H1 (cell line): ENCODE data around the gene CAMK2D. TPM values are rescaled to one million over a fixed set of nuclear protein-coding genes. Genes with fewer than 3 reads are reported as not detected.

Experiments
- CTCF ChIA-PET: fragments of 300-600 bp; sonication (Branson Sonifier 250); formaldehyde crosslinking; loops from one replicate; lab custom pipeline; 2021; ENCODE audit not compliant: partially characterized antibody; lab: Charles Lee
- POLR2A ChIA-PET: fragments of 300-600 bp; sonication (Branson Sonifier 250); formaldehyde crosslinking; loops from one replicate; lab custom pipeline; 2021; ENCODE audit warnings: inconsistent platforms; ENCODE audit not compliant: partially characterized antibody; lab: Charles Lee
- DNase-seq, 2 experiments: peaks; one replicate each; pipeline versions ENCODE4 v3.0.0 to v3.0.0-alpha.2; 2010 to 2022; ENCODE audit warnings: low spot score in 2 of 2, low read depth in 1 of 2, mixed read lengths in 1 of 2
- FAIRE-seq: peaks from 2 replicates; lab custom pipeline; 2011; peaks lifted over from hg19 to GRCh38; lab: Jason Lieb, UNC
- H2AFZ ChIP-seq: 2 replicates; pipeline ENCODE4 v1.8.1; 2012; ENCODE audit warnings: low read length, inconsistent platforms
- H2AK5ac ChIP-seq: 2 replicates; pipeline ENCODE4 v1.6.1; 2013; ENCODE audit warnings: low read depth, low read length
- H2BK120ac ChIP-seq: replicated peaks from 2 replicates; pipeline ENCODE3; 2013; ENCODE audit warnings: low read depth, low read length, inconsistent platforms
- H2BK12ac ChIP-seq: 2 replicates; pipeline ENCODE4 v1.6.1; 2013; ENCODE audit warnings: low read depth, low read length
- H2BK15ac ChIP-seq: 2 replicates; pipeline ENCODE4 v1.6.1; 2013; ENCODE audit warnings: low read length
- H2BK20ac ChIP-seq: 2 replicates; pipeline ENCODE4 v1.6.1; 2013; ENCODE audit warnings: low read length
- H2BK5ac ChIP-seq: 2 replicates; pipeline ENCODE4 v1.6.1; 2013; ENCODE audit warnings: low read depth, low read length
- H3K14ac ChIP-seq: 2 replicates; pipeline ENCODE4 v1.6.1; 2013; ENCODE audit warnings: inconsistent platforms; ENCODE audit not compliant: insufficient read length
- H3K18ac ChIP-seq: 2 replicates; pipeline ENCODE4 v1.6.1; 2013; ENCODE audit warnings: low read length; ENCODE audit errors: extremely low read depth
- H3K23ac ChIP-seq: 2 replicates; pipeline ENCODE4 v1.6.1; 2013; ENCODE audit warnings: inconsistent platforms; ENCODE audit not compliant: insufficient read length
- H3K23me2 ChIP-seq: 2 replicates; pipeline ENCODE4 v1.6.1; 2013; ENCODE audit warnings: low read depth, low read length
- H3K27ac ChIP-seq: 2 replicates; pipeline ENCODE4 v1.6.1; 2011; ENCODE audit warnings: low read depth, low read length, inconsistent platforms
- H3K27me3 ChIP-seq, 4 experiments: replicated peaks in 1 of 4; 1 replicate in 1 of 4; 2 replicates in 3 of 4; pipeline versions ENCODE4 v1.6.1 to v1.8.1; 2011 to 2013; ENCODE audit warnings: low read length in 3 of 4, mild to moderate bottlenecking in 3 of 4, inconsistent platforms in 2 of 4, mixed read lengths in 2 of 4, moderate library complexity in 1 of 4; ENCODE audit not compliant: control insufficient read depth in 3 of 4, insufficient read depth in 3 of 4; ENCODE audit errors: extremely low read depth in 1 of 4
- H3K36me3 ChIP-seq, 4 experiments: 2 replicates each; pipeline versions ENCODE4 v1.6.1 to v1.8.1; 2011 to 2013; ENCODE audit warnings: mild to moderate bottlenecking in 4 of 4, low read length in 3 of 4, moderate library complexity in 2 of 4, control low read depth in 1 of 4, inconsistent platforms in 1 of 4; ENCODE audit not compliant: insufficient read depth in 4 of 4, control insufficient read depth in 2 of 4
- H3K4ac ChIP-seq: replicated peaks from 2 replicates; pipeline ENCODE3; 2013; ENCODE audit warnings: low read length, low read depth, mixed read lengths, inconsistent platforms; ENCODE audit not compliant: insufficient read length
- H3K4me1 ChIP-seq, 4 experiments: replicated peaks in 1 of 4; 1 replicate in 1 of 4; 2 replicates in 3 of 4; pipeline versions ENCODE4 v1.6.1 to v1.8.1; 2011 to 2013; ENCODE audit warnings: low read length in 3 of 4, inconsistent platforms in 2 of 4, mixed read lengths in 1 of 4; ENCODE audit not compliant: insufficient read depth in 4 of 4, control insufficient read depth in 3 of 4
- H3K4me2 ChIP-seq, 2 experiments: 2 replicates each; pipeline versions ENCODE4 v1.6.1 to v1.8.1; 2011 to 2013; ENCODE audit warnings: low read depth in 2 of 2, low read length in 2 of 2, control low read depth in 1 of 2, inconsistent platforms in 1 of 2, mild to moderate bottlenecking in 1 of 2; ENCODE audit not compliant: insufficient read depth in 1 of 2
- H3K4me3 ChIP-seq, 4 experiments: fragments of 200-600, 300-600 bp in 1 of 4; sonication (generic), shearing (Covaris generic), sonication (Bioruptor Twin) in 1 of 4; 2 replicates each; pipeline versions ENCODE4 v1.5.1 to v1.8.1; 2011 to 2016; ENCODE audit warnings: low read length in 4 of 4, low read depth in 3 of 4, control low read depth in 2 of 4, inconsistent platforms in 2 of 4, mild to moderate bottlenecking in 2 of 4, mixed read lengths in 1 of 4, moderate library complexity in 1 of 4; ENCODE audit not compliant: insufficient read depth in 2 of 4; ENCODE audit errors: extremely low read depth in 1 of 4
- H3K56ac ChIP-seq: replicated peaks from 2 replicates; pipeline ENCODE3; 2013; ENCODE audit warnings: low read depth, mild to moderate bottlenecking, mixed read lengths, low read length, inconsistent platforms; ENCODE audit not compliant: insufficient read length
- H3K79me1 ChIP-seq: 2 replicates; pipeline ENCODE4 v1.6.1; 2013; ENCODE audit warnings: low read depth, low read length, control low read depth
- H3K79me2 ChIP-seq, 2 experiments: 2 replicates each; pipeline versions ENCODE4 v1.6.1 to v1.8.1; 2012 to 2013; ENCODE audit warnings: low read length in 2 of 2, mild to moderate bottlenecking in 2 of 2, inconsistent platforms in 1 of 2; ENCODE audit not compliant: insufficient read depth in 2 of 2, control insufficient read depth in 1 of 2
- H3K9ac ChIP-seq, 4 experiments: replicated peaks in 1 of 4; 1 replicate in 1 of 4; 2 replicates in 3 of 4; pipeline versions ENCODE4 v1.6.1 to v1.8.1; 2011 to 2013; ENCODE audit warnings: low read depth in 3 of 4, low read length in 3 of 4, control low read depth in 2 of 4, mild to moderate bottlenecking in 2 of 4, moderate library complexity in 2 of 4, inconsistent platforms in 1 of 4; ENCODE audit errors: extremely low read depth in 1 of 4
- H3K9me3 ChIP-seq, 2 experiments: 2 replicates each; pipeline versions ENCODE4 v1.6.1 to v1.8.1; 2012 to 2013; ENCODE audit warnings: mild to moderate bottlenecking in 2 of 2, moderate library complexity in 2 of 2, control low read depth in 1 of 2, inconsistent platforms in 1 of 2, low read depth in 1 of 2, low read length in 1 of 2, mixed read lengths in 1 of 2; ENCODE audit not compliant: insufficient read depth in 2 of 2
- H4K20me1 ChIP-seq, 2 experiments: replicated peaks in 1 of 2; 2 replicates each; pipeline versions ENCODE3 to v1.8.1; 2011 to 2013; ENCODE audit warnings: inconsistent platforms in 2 of 2, low read length in 2 of 2, mild to moderate bottlenecking in 1 of 2; ENCODE audit not compliant: insufficient read depth in 2 of 2, control insufficient read depth in 1 of 2
- H4K5ac ChIP-seq: 2 replicates; pipeline ENCODE4 v1.6.1; 2013; ENCODE audit warnings: low read length, low read depth, mixed read lengths, inconsistent platforms; ENCODE audit not compliant: insufficient read length
- H4K8ac ChIP-seq: 2 replicates; pipeline ENCODE4 v1.8.0; 2013; ENCODE audit warnings: mild to moderate bottlenecking, moderate library complexity, low read length, inconsistent platforms; ENCODE audit not compliant: insufficient read depth; ENCODE audit errors: extremely low read depth
- H4K91ac ChIP-seq: replicated peaks from 2 replicates; pipeline ENCODE3; 2013; ENCODE audit warnings: low read length, mixed read lengths, inconsistent platforms; ENCODE audit not compliant: insufficient read length
- CHD1 ChIP-seq: IDR thresholded peaks from 2 replicates; pipeline ENCODE4 v1.6.1; 2012; ENCODE audit warnings: low read depth, low read length, improper control_type of control experiment
- CTBP2 ChIP-seq: IDR thresholded peaks from 2 replicates; pipeline ENCODE4 v1.7.0; 2011; ENCODE audit warnings: borderline replicate concordance, mild to moderate bottlenecking, moderate library complexity, mixed read lengths, low read length; ENCODE audit not compliant: insufficient read depth, insufficient read length
- FOSL1 ChIP-seq: IDR thresholded peaks from 2 replicates; pipeline ENCODE4 v1.6.1; 2011; ENCODE audit warnings: mild to moderate bottlenecking, low read depth, low read length, moderate library complexity; ENCODE audit not compliant: insufficient read depth
- GABPA ChIP-seq: IDR thresholded peaks from 2 replicates; pipeline ENCODE4 v1.6.1; 2011; ENCODE audit warnings: mild to moderate bottlenecking, low read length, moderate library complexity, borderline replicate concordance; ENCODE audit not compliant: insufficient read depth
- GTF2F1 ChIP-seq: IDR thresholded peaks from 2 replicates; pipeline ENCODE4 v1.6.1; 2012; ENCODE audit warnings: low read depth, low read length, improper control_type of control experiment, borderline replicate concordance
- KDM1A ChIP-seq: fragments of 200-600, 300-600 bp; sonication (generic); IDR thresholded peaks from 2 replicates; pipeline ENCODE4 v1.7.1; 2016; ENCODE audit warnings: mild to moderate bottlenecking, low read length, borderline replicate concordance
- RFX5 ChIP-seq: IDR thresholded peaks from 2 replicates; pipeline ENCODE4 v1.6.1; 2011; ENCODE audit warnings: low read depth, low read length, improper control_type of control experiment, borderline replicate concordance
- SIN3A ChIP-seq, 2 experiments: IDR thresholded peaks in 1 of 2; conservative IDR thresholded peaks in 1 of 2; 2 replicates each; pipeline ENCODE4 v1.6.1; 2011 to 2012; ENCODE audit warnings: low read length in 2 of 2, improper control_type of control experiment in 1 of 2, low read depth in 1 of 2, mild to moderate bottlenecking in 1 of 2
- SIRT6 ChIP-seq: IDR thresholded peaks from one replicate; pipeline ENCODE4 v1.7.1; 2012; ENCODE audit warnings: low read length, inconsistent platforms
- SP2 ChIP-seq: IDR thresholded peaks from 2 replicates; pipeline ENCODE4 v1.6.1; 2012; ENCODE audit warnings: mild to moderate bottlenecking, low read length, inconsistent platforms
- SUZ12 ChIP-seq: fragments of 200-600 bp; sonication (generic); IDR thresholded peaks from 2 replicates; pipeline ENCODE4 v1.6.1; 2012; ENCODE audit warnings: mild to moderate bottlenecking, inconsistent platforms, low read length, moderate library complexity, mixed read lengths
- TAF7 ChIP-seq: optimal IDR thresholded peaks from 2 replicates; pipeline ENCODE3; 2011; ENCODE audit warnings: low read depth, mild to moderate bottlenecking, inconsistent platforms, low read length, moderate library complexity, borderline replicate concordance
- TCF12 ChIP-seq: IDR thresholded peaks from 2 replicates; pipeline ENCODE4 v1.6.1; 2011; ENCODE audit warnings: low read depth, mild to moderate bottlenecking, low read length
- TEAD4 ChIP-seq: IDR thresholded peaks from 2 replicates; pipeline ENCODE4 v1.6.1; 2012; ENCODE audit warnings: low read depth, low read length, inconsistent platforms, mixed read lengths
- ZNF274 ChIP-seq: IDR thresholded peaks from 2 replicates; pipeline ENCODE4 v1.7.0; 2012; ENCODE audit warnings: low read length, borderline replicate concordance; ENCODE audit errors: extremely low read depth
- WGBS, 2 experiments: shearing (Covaris generic) in 1 of 2; methylation state at CpG; one replicate each; pipeline versions ENCODE4 v1.1.6 to v1.1.7; 2013 to 2015; ENCODE audit warnings: low lambda C conversion rate in 2 of 2, mixed read lengths in 2 of 2, inconsistent platforms in 1 of 2, low coverage in 1 of 2, missing lambda C conversion rate in 1 of 2; ENCODE audit not compliant: insufficient replicate concordance in 2 of 2, insufficient coverage in 1 of 2, insufficient read length in 1 of 2; ENCODE audit errors: extremely low coverage in 1 of 2, missing lambda C conversion rate in 1 of 2; 5-methylcytosine and 5-hydroxymethylcytosine counted together
- polyA plus RNA-seq, 7 experiments: library from polyadenylated mRNA; depleted of rRNA in 3 of 7; stranded (reverse) in 5 of 7; unstranded in 2 of 7; fragments of >200 nt in 5 of 7; fragments of 200-250 nt in 2 of 7; gene quantifications; 1 replicate in 5 of 7; 2 replicates in 1 of 7; 4 replicates in 1 of 7; pipeline versions ENCODE4 v1.2.1 to v1.2.3, GENCODE V29; 2011 to 2013; ENCODE audit warnings: missing spikeins in 2 of 7, mixed read lengths in 2 of 7
- total RNA-seq: library from RNA; stranded (reverse); fragmentation: NEBNext Ultra II Directional; extraction: Animal tissue kit (Norgen Biotek cat#: 25700); gene quantifications from 2 replicates; pipeline ENCODE4 v1.2.1, GENCODE V29; 2021

Gene CAMK2D
- total and polyA plus RNA-seq, 2 of the 8 experiments (the other 6 are each of a cell fraction or from before 2014, with no cell fraction given) = 3.2 to 7.0 TPM

DNA sequence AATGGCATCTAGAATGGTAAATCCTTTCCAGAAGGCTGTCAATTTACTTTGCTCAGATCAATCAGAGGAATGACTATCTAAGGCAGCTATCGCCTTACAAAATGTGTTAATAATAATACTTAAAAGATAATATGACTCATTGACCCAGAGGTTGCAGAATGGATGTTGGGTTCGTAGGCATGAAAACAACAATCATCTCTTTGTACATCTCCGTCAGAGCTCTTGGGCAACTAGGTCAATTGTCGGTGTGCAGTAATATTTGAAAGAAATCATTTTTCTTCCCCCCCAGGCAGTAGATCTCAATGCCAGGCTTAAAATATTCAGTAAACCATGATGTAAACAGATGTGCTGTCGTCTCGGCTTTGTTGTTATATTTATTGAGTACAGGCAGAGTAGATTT, 165.1 kb downstream of the CAMK2D start:
- no peak overlapping the region for H2BK120ac ChIP-seq
- no peak overlapping the region for H3K4me2 ChIP-seq
- no peak overlapping the region for H4K8ac ChIP-seq
- FAIRE-seq = no peak
- no peak overlapping the region for H2AK5ac ChIP-seq
- no peak overlapping the region for H3K56ac ChIP-seq
- no peak overlapping the region for H4K91ac ChIP-seq
- no peak overlapping the region for H2BK12ac ChIP-seq
- POLR2A ChIA-PET = interaction anchor here (1.3 kb wide), 1 partner anchor 10 kb away, joined by 3 read pairs; no protein-coding TSS in a partner anchor
- no peaks in the 10 kb centered on the region for H3K79me1 ChIP-seq
- no peak overlapping the region for H3K27ac ChIP-seq
- no peaks in the 10 kb centered on the region for H3K4me1 ChIP-seq
- H4K5ac ChIP-seq = no peak overlapping the region
- H2BK15ac ChIP-seq = no peak overlapping the region
- H3K18ac ChIP-seq = no peak overlapping the region
- H3K23me2 ChIP-seq = no peaks in the 10 kb centered on the region; the same call in 1 of the 2 replicates
- CTCF ChIA-PET = interaction anchor here (0.6 to 1.8 kb wide), 4 partner anchors 10 to 526 kb away, joined by 3 to 4 read pairs (median 4); no protein-coding TSS in a partner anchor
- no peak overlapping the region for H3K14ac ChIP-seq
- no peak overlapping the region for H3K9ac ChIP-seq
- H2BK20ac ChIP-seq = no peak overlapping the region
- H2AFZ ChIP-seq = no peak overlapping the region
- H3K27me3 ChIP-seq = no peaks in the 10 kb centered on the region
- H4K20me1 ChIP-seq = no peaks in the 10 kb centered on the region
- no peaks in the 10 kb centered on the region for H3K9me3 ChIP-seq
- H2BK5ac ChIP-seq = no peak overlapping the region
- H3K79me2 ChIP-seq = no peaks in the 10 kb centered on the region
- WGBS, 2 experiments = 95% methylated on average over 6 of the region's 6 CpGs; no CpG with 5 or more reads in 1 of the 2 experiments
- H3K36me3 ChIP-seq = no peaks in the 10 kb centered on the region
- H3K4me3 ChIP-seq = no peak overlapping the region
- H3K4ac ChIP-seq = no peak overlapping the region
- TF ChIP-seq SUZ12 (no peak), SIN3A (conservative IDR thresholded peaks at IDR 0.05 in 1 of 2, IDR thresholded peaks at IDR 0.05 in 1 of 2; ENCODE audit: low read depth in 1 of 2, low read length in 2 of 2) (no peak), TEAD4 (no peak), CHD1 (no peak), RFX5 (no peak), FOSL1 (no peak), GABPA (no peak), TAF7 (no peak), SIRT6 (no peak), CTBP2 (no peak), SP2 (no peak), TCF12 (no peak), GTF2F1 (no peak), KDM1A (no peak), ZNF274 (no peak)
- no peak overlapping the region for H3K23ac ChIP-seq
- no peak for DNase-seq
